ENCODE measurements around the gene ADH6. TPM values are rescaled to one million over a fixed set of nuclear protein-coding genes. Genes with fewer than 3 reads are reported as not detected.
"Not testable (repeated sequence)": the region's sequence is repeated elsewhere in the genome, so short reads cannot be mapped to it uniquely, and the experiment has no call there.

Gene ADH6
- total RNA-seq, 1 experiment from 2014 or later: 0.07 TPM

GRCh38 chr4:99234331-99235010 is 15.4 kb upstream of the ADH6 start (continued):
- TF ChIP-seq E2F5 (CRISPR knock-in tag; IDR thresholded peaks at IDR 0.05): no peak

DNA sequence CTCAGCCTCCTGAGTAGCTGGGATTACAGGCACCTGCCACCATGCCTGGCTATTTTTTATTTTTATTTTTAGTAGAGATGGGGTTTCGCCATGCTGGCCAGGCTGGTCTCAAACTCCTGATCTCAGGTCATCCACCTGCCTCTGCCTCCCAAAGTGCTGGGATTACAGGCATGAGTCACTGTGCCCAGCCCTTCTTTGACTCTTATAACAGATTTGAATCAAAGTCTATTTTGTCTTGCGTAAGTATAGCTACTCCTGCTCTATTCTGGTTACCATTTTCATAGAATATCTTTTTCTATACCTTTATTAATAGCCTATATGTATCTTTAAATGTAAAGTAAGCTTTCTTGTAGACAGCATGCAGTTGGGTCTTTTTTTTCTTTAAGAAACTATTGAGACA is 14.4 kb upstream of the ADH6 start:
- H3K36me3 Mint-ChIP-seq; H3K4me1 Mint-ChIP-seq; CTCF ChIA-PET; DNase-seq (ENCODE audit: low spot score); POLR2A ChIA-PET; H3K27me3 Mint-ChIP-seq (ENCODE audit: low read depth); H3K27ac Mint-ChIP-seq; ATAC-seq; H3K4me3 Mint-ChIP-seq: not testable (repeated sequence)
- H3K9me3 Mint-ChIP-seq: peaks cover 19% of the 10 kb centered on the region

GRCh38 chr4:99228706-99229105 is 9.7 kb upstream of the ADH6 start:
- ATAC-seq; DNase-seq (ENCODE audit: low spot score); H3K27me3 Mint-ChIP-seq (ENCODE audit: low read depth); CTCF ChIA-PET; H3K4me3 Mint-ChIP-seq; H3K27ac Mint-ChIP-seq; POLR2A ChIA-PET; H3K4me1 Mint-ChIP-seq; H3K36me3 Mint-ChIP-seq: not testable (repeated sequence)
- H3K9me3 Mint-ChIP-seq: peaks cover 11% of the 10 kb centered on the region

- DNase-seq (ENCODE audit: low spot score); H3K4me3 Mint-ChIP-seq; H3K27ac Mint-ChIP-seq; H3K4me1 Mint-ChIP-seq; POLR2A ChIA-PET; H3K27me3 Mint-ChIP-seq (ENCODE audit: low read depth); ATAC-seq; H3K36me3 Mint-ChIP-seq; CTCF ChIA-PET: not testable (repeated sequence)
- H3K9me3 Mint-ChIP-seq: peaks cover 11% of the 10 kb centered on the region
Measured at GRCh38 chr4:99227646-99228045, 8.6 kb upstream of the ADH6 start.

GRCh38 chr4:99221980-99222379 is 2.9 kb upstream of the ADH6 start:
- ChIA-PET POLR2A (interaction anchor here (0.5 kb wide), 1 partner anchor 601 kb away, joined by 3 read pairs; no protein-coding TSS in a partner anchor), CTCF (no interaction called here)
- H3K4me3 Mint-ChIP-seq: no peak overlapping the region
- no peak overlapping the region; the same call in 1 of the 2 replicates for H3K27ac Mint-ChIP-seq
- no peaks in the 10 kb centered on the region for H3K27me3 Mint-ChIP-seq (ENCODE audit: low read depth)
- ATAC-seq: 0 out of 2 replicates have a peak, but pooled peaks have one; percentile 41
- peaks cover 13% of the 10 kb centered on the region for H3K9me3 Mint-ChIP-seq
- TF ChIP-seq E2F5 (CRISPR knock-in tag; IDR thresholded peaks at IDR 0.05): no peak
- TF ChIP-seq ZNF423 (CRISPR knock-in tag; IDR thresholded peaks at IDR 0.05): no peak
- no peak for TF ChIP-seq TP53 (CRISPR knock-in tag; IDR thresholded peaks at IDR 0.05)
- no peak for TF ChIP-seq RELA (CRISPR knock-in tag; IDR thresholded peaks at IDR 0.05; ENCODE audit: borderline replicate concordance)
- no peak for TF ChIP-seq ZBTB21 (CRISPR knock-in tag; IDR thresholded peaks at IDR 0.05; ENCODE audit: borderline replicate concordance)
- TF ChIP-seq, protein P1, sequence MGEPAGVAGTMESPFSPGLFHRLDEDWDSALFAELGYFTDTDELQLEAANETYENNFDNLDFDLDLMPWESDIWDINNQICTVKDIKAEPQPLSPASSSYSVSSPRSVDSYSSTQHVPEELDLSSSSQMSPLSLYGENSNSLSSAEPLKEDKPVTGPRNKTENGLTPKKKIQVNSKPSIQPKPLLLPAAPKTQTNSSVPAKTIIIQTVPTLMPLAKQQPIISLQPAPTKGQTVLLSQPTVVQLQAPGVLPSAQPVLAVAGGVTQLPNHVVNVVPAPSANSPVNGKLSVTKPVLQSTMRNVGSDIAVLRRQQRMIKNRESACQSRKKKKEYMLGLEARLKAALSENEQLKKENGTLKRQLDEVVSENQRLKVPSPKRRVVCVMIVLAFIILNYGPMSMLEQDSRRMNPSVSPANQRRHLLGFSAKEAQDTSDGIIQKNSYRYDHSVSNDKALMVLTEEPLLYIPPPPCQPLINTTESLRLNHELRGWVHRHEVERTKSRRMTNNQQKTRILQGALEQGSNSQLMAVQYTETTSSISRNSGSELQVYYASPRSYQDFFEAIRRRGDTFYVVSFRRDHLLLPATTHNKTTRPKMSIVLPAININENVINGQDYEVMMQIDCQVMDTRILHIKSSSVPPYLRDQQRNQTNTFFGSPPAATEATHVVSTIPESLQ (CRISPR knock-in tag; IDR thresholded peaks at IDR 0.05): no peak
- no peak for TF ChIP-seq ZNF512 (CRISPR knock-in tag; IDR thresholded peaks at IDR 0.05; ENCODE audit: borderline replicate concordance)
- no peak for TF ChIP-seq GRHL2 (CRISPR knock-in tag; IDR thresholded peaks at IDR 0.05; ENCODE audit: insufficient replicate concordance, severe bottlenecking)
- no peak for TF ChIP-seq ZSCAN18 (CRISPR knock-in tag; IDR thresholded peaks at IDR 0.05)
- TF ChIP-seq NFE2L1 (CRISPR knock-in tag; IDR thresholded peaks at IDR 0.05): no peak
- TF ChIP-seq ETV6 (CRISPR knock-in tag; IDR thresholded peaks at IDR 0.05): no peak
- no peak for TF ChIP-seq IRF1 (CRISPR knock-in tag; IDR thresholded peaks at IDR 0.05)
- no peak for TF ChIP-seq FOXJ3 (CRISPR knock-in tag; IDR thresholded peaks at IDR 0.05; ENCODE audit: borderline replicate concordance)
- no peak for TF ChIP-seq ATF1 (CRISPR knock-in tag; IDR thresholded peaks at IDR 0.05)
- TF ChIP-seq, protein P2, sequence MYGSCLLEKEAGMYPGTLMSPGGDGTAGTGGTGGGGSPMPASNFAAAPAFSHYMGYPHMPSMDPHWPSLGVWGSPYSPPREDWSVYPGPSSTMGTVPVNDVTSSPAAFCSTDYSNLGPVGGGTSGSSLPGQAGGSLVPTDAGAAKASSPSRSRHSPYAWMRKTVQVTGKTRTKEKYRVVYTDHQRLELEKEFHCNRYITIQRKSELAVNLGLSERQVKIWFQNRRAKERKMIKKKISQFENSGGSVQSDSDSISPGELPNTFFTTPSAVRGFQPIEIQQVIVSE (CRISPR knock-in tag; IDR thresholded peaks at IDR 0.05; ENCODE audit: borderline replicate concordance): no peak
- no peak for TF ChIP-seq ZNF396 (CRISPR knock-in tag; IDR thresholded peaks at IDR 0.05; ENCODE audit: borderline replicate concordance)
- peaks cover 23% of the 10 kb centered on the region for H3K4me1 Mint-ChIP-seq
- DNase-seq (ENCODE audit: low spot score): no peak
- peaks cover 5% of the 10 kb centered on the region for H3K36me3 Mint-ChIP-seq
